PC-3 (cell line): ENCODE measurements around the gene DLGAP1.

Experiments
- EZH2 ChIP-seq: fragments of 300-600 bp; sonication (generic); IDR thresholded peaks from one replicate; pipeline ENCODE4 v1.6.1; 2017; ENCODE audit warnings: antibody characterized with exemption, mild to moderate bottlenecking, low read length; ENCODE audit not compliant: unreplicated experiment
- EZH2phosphoT487 ChIP-seq: fragments of 300-600 bp; sonication (generic); IDR thresholded peaks from 2 replicates; pipeline ENCODE4 v1.6.1; 2018; ENCODE audit warnings: mild to moderate bottlenecking, antibody characterized with exemption, low read length, borderline replicate concordance
- TF ChIP-seq, protein P1 (sequence below): fragments of 300-600 bp; sonication (generic); conservative IDR thresholded peaks from 2 replicates; pipeline ENCODE4 v1.5.1; 2017; ENCODE audit warnings: antibody characterized with exemption, low read depth, mild to moderate bottlenecking, low read length

DNA sequence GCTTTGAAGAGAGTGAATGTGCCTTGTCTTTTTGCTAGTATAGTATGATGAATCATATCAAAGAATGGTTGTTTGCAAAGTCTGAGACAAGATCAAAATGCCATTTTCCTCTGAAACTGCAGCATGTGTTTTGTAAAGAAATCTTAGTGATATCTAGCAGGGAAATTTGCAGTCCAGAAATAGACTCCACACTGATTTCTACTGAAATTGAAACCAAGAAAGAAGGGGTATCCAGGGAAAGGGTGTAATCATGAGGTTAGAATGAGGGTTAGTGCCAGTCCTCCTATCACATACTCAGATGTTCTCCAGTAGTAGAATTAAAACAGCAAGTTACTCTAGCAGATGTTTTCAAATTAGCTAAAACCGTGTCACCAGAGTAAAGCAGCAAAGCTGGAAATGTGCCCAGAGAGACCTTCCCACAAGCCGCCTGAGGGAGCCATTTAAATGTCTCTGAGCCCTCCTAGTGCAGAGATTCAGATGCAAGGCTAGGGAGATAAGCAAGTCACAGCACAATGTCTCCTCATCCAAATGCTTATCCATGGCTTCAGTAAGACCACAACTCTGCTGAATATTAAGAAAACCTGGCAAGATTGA lies 4.9 kb downstream of the DLGAP1 start:
- TF ChIP-seq, protein P1, sequence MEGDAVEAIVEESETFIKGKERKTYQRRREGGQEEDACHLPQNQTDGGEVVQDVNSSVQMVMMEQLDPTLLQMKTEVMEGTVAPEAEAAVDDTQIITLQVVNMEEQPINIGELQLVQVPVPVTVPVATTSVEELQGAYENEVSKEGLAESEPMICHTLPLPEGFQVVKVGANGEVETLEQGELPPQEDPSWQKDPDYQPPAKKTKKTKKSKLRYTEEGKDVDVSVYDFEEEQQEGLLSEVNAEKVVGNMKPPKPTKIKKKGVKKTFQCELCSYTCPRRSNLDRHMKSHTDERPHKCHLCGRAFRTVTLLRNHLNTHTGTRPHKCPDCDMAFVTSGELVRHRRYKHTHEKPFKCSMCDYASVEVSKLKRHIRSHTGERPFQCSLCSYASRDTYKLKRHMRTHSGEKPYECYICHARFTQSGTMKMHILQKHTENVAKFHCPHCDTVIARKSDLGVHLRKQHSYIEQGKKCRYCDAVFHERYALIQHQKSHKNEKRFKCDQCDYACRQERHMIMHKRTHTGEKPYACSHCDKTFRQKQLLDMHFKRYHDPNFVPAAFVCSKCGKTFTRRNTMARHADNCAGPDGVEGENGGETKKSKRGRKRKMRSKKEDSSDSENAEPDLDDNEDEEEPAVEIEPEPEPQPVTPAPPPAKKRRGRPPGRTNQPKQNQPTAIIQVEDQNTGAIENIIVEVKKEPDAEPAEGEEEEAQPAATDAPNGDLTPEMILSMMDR = no peak
- TF ChIP-seq EZH2 (no peak), EZH2phosphoT487 (no peak)
